Measurements from ENCODE around the gene ECM1.

Gene ECM1

GRCh38 chr1:150560011-150560438 lies 52.1 kb downstream of the ECM1 start:
- DNase-seq, result no peak

GRCh38 chr1:150560576-150561253 lies 52.8 kb downstream of the ECM1 start:
- no peak for DNase-seq

GRCh38 chr1:150561254-150561973 lies 53.5 kb downstream of the ECM1 start:
- DNase-seq, result no peak

- no peak for DNase-seq
Observed at GRCh38 chr1:150561974-150562445, 54.1 kb downstream of the ECM1 start.

- DNase-seq, result no peak
Observed at GRCh38 chr1:150562446-150563339, 54.8 kb downstream of the ECM1 start.
